Fibroblast of skin of back (primary cell): ENCODE results near the gene ERI3. TPM values are rescaled to one million over a fixed set of nuclear protein-coding genes. Genes with fewer than 3 reads are reported as not detected.
A peak's percentile ranks its signal among the peaks of the same experiment; 100 is the strongest.

ENCODE experiments used
- DNase-seq: peaks from one replicate; pipeline ENCODE4 v3.0.0-alpha.2; 2013
- polyA plus RNA-seq, 2 experiments: library from polyadenylated mRNA; unstranded; fragments of 120-200 nt; gene quantifications; one replicate each; pipeline ENCODE4 v1.2.1, GENCODE V29; 2013; ENCODE audit not compliant: insufficient read length in 2 of 2

Gene ERI3, protein sequence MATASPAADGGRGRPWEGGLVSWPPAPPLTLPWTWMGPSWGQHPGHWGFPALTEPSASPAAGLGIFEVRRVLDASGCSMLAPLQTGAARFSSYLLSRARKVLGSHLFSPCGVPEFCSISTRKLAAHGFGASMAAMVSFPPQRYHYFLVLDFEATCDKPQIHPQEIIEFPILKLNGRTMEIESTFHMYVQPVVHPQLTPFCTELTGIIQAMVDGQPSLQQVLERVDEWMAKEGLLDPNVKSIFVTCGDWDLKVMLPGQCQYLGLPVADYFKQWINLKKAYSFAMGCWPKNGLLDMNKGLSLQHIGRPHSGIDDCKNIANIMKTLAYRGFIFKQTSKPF
- polyA plus RNA-seq (2013, experiment 1 of 2; ENCODE audit: insufficient read length): 62.2 TPM
- polyA plus RNA-seq (2013, experiment 2 of 2; ENCODE audit: insufficient read length): 52.3 TPM

- DNase-seq: peak; percentile 98
These were observed at the start of gene ERI3 for GRCh38 chr1:44354840-44355581. ERI3 (minus strand) TSS chr1:44355257; CDS start chr1:44355026, 231 bp downstream.

- DNase-seq: no peak
These were observed 46.5 kb upstream of the ERI3 start for GRCh38 chr1:44401256-44402228.

DNA sequence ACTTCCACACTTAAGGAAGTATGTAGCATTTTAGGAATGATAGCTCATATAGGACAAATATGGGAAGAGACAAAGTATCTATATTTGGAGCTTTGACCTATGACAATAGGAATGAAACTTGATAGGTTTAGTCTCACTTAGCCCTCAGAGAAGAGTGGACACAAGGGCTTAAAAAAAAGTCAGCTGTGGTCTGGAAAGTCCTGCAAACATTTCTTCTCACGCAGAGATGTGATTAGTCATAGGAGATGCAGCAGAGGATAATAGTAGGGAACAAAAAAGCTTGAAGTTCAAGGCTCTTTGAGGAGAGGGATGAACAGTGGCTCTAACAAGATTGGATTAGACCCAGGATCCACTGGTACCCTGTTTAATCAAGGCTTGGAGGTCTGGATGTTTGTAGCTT lies 35.2 kb upstream of the ERI3 start:
- peak; percentile 96 for DNase-seq

DNA sequence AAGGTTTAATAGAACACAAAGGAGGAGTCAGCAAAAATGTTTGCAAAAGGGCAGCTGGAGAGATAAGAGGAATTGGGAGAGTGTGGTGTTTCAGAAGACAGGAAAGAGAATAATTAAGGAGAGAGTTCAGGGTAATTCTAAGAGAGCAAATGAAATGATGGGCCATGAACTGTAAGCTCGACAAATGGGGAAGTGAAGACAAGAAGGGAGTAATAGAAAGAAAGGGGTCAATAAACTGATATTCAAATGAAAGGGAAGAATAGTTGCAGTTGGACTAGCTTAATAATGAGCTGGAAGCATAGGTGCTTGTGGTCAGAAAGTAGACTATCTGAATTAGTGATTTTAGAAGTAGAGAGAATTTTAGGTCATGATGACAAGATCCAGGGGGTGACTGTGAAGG lies 34.4 kb upstream of the ERI3 start:
- DNase-seq: no peak

DNA sequence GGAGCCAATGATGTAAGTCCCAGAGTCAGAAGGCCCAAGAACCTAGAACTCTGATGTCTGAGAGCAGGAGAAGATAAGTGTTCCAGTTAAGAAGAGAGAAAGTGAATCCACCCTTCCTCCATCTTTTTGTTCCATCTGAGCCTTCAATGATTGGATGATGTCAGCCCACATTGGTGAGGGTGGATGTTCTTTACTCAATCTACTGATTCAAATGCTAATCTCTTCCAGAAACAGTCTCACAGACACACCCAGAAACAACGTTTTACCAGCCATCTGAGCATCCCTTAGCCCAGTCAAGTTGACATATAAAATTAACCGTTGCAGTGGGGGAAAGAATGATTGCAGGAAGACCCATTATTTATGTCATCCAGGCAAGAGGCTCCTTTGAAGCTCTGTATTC lies 33.5 kb upstream of the ERI3 start:
- DNase-seq: no peak

- DNase-seq: no peak
These were observed 25.7 kb upstream of the ERI3 start for GRCh38 chr1:44380666-44381177.

DNA sequence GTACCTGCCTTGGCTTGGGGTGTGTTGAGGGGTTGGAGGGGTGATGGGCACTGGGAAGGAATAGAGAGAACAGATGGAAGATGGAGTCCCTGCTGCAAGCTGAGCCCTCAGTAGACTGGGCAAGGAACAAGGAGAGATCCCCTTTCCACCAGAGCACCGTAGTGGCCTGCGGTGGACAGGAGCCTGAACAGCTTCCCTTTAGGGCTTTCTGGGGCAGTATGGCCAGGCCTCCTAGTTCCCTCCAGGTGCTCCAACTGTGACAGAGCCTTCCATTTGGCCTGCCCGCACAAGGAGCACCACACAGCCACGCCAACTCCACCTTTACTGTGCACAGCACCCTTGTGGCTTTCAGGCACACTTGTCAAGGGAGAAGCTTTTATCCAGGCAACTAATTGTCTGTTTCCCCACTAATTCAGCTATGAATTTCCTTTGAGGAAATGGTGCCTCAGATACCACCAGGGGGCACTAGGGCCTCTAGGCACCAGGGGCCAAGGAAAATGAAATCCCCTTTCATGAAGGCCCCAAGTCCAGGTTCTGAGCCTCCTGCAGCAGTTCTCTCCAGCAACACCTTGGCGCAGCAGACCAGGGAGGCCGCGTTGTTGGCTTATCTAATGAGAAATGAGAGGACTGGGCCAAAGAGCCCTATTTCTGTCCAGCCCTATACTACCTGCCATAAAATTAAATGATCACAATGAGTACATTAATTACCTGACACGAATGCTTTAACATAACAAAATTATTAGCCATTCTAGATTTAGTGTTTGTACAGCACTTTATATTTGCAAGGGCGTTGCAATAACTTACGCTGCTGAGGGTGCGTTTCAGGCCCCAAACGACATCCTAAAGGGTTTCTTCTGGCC lies 23.1 kb upstream of the ERI3 start:
- DNase-seq: peak; percentile 48

- no peak for DNase-seq
These were observed 20.5 kb upstream of the ERI3 start for GRCh38 chr1:44375547-44375946.

GRCh38 chr1:44371206-44371605 lies 16.1 kb upstream of the ERI3 start:
- DNase-seq: no peak

- no peak for DNase-seq
These were observed 13.6 kb upstream of the ERI3 start for GRCh38 chr1:44368471-44369151.

GRCh38 chr1:44367944-44368343 lies 12.9 kb upstream of the ERI3 start:
- DNase-seq: no peak

- no peak for DNase-seq
These were observed 11.4 kb upstream of the ERI3 start for GRCh38 chr1:44366371-44366975.

DNA sequence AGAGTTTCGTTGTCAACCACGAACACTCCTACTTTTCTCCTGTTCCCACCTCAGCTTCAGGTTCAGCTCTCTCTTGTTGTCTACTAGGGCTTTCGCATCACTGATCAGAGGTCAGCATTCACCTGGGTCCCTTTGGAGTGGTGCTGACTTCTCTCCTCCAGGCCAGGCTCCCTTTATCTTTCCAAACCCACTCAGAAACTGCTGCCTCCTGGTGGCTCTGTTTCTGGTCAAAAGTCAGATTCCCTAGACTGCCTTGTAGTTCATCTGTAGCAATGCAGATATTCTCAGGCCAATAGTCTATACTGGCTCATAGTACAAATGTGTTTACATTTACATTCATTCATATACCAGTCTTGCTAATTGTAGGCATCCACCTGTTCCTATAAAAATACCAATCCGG lies 6.4 kb upstream of the ERI3 start:
- no peak for DNase-seq

- no peak for DNase-seq
These were observed 4.3 kb upstream of the ERI3 start for GRCh38 chr1:44359234-44359935.

GRCh38 chr1:44357710-44358109 lies 2.7 kb upstream of the ERI3 start:
- DNase-seq: no peak

GRCh38 chr1:44355582-44356305 lies 687 bp upstream of the ERI3 start:
- DNase-seq: no peak

GRCh38 chr1:44354268-44354839 lies 703 bp downstream of the ERI3 start:
- peak; percentile 20 for DNase-seq

DNA sequence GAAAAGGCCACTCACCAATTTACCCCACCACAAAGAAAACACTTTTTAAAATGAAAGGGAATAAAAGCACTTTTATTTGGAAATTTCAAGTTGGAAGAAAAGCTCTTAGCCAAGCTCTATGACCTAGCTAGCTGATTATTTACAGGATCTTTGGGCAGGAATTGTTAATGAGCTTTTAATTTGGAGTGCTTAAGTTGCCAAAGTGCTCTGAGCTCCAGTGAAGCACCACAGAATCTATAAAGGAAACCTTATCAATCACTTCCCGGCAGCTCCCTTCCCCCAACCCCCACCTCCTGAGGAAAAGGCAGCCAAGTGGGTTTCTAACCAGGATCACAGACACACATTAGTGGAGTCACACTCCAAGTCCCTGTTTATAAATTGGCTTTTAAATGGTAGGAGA lies 1.5 kb downstream of the ERI3 start:
- no peak for DNase-seq

DNA sequence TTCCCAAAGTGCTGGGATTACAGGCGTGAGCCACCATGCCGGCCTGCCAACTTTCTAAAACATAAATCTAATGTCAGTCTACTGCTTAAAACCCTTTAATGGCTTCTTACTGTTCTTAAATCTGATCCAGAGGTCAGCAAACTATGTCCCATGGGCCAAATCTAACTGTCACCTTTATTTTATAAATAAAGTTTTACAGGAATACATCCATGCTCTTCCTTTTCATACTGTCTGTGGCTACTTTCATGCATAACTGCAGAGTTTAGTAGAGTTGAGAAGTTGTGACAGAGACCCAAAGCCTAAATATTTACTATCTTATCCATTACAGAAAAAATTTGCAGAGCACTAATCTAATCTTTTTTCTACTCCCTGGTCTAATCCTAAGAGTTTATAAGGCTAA lies 3.8 kb downstream of the ERI3 start:
- DNase-seq: no peak
